Measurements from ENCODE around the gene XPC. TPM values are rescaled to one million over a fixed set of nuclear protein-coding genes. Genes with fewer than 3 reads are reported as not detected.

XPC gene
- total RNA-seq, 1 experiment from 2014 or later: 34.9 TPM

- TF ChIP-seq ZNF281 (CRISPR knock-in tag; IDR thresholded peaks at IDR 0.05) (no peak), E2F5 (CRISPR knock-in tag; IDR thresholded peaks at IDR 0.05) (no peak), ZNF121 (CRISPR knock-in tag; IDR thresholded peaks at IDR 0.05) (no peak), ZSCAN18 (CRISPR knock-in tag; IDR thresholded peaks at IDR 0.05) (no peak), MXD4 (CRISPR knock-in tag; IDR thresholded peaks at IDR 0.05; ENCODE audit: borderline replicate concordance) (no peak), CREB1 (CRISPR knock-in tag; IDR thresholded peaks at IDR 0.05) (no peak), ARID4B (CRISPR knock-in tag; IDR thresholded peaks at IDR 0.05; ENCODE audit: borderline replicate concordance) (no peak), SOX15 (CRISPR knock-in tag; IDR thresholded peaks at IDR 0.05) (no peak), JUN (CRISPR knock-in tag; IDR thresholded peaks at IDR 0.05) (no peak), SP1 (CRISPR knock-in tag; conservative IDR thresholded peaks at IDR 0.05) (no peak), CDX4 (CRISPR knock-in tag; IDR thresholded peaks at IDR 0.05; ENCODE audit: borderline replicate concordance) (no peak)
- ATAC-seq (peak; percentile 13; the same call in 1 of the 2 replicates), DNase-seq (ENCODE audit: low spot score) (no peak)
- Mint-ChIP-seq H3K9me3 (no peaks in the 10 kb centered on the region), H3K27ac (no peak overlapping the region), H3K4me1 (peaks cover 14% of the 10 kb centered on the region), H3K4me3 (no peak overlapping the region), H3K36me3 (peaks cover 23% of the 10 kb centered on the region), H3K27me3 (ENCODE audit: low read depth) (no peaks in the 10 kb centered on the region)
- ChIA-PET POLR2A (no interaction called here), CTCF (interaction anchor here (0.6 to 2.3 kb wide), 6 partner anchors 26 to 495 kb away, joined by 3 to 10 read pairs (median 4); partner anchors contain the start of gene XPC)
Measured at GRCh38 chr3:14152233-14152962, 26.0 kb downstream of the XPC start.

GRCh38 chr3:14151471-14152083 is 26.8 kb downstream of the XPC start:
- H3K4me1 Mint-ChIP-seq: peaks cover 17% of the 10 kb centered on the region
- CTCF ChIA-PET: interaction anchor here (1.8 kb wide), 1 partner anchor 26 kb away, joined by 4 read pairs; no protein-coding TSS in a partner anchor
- H3K27me3 Mint-ChIP-seq (ENCODE audit: low read depth): no peaks in the 10 kb centered on the region
- H3K4me3 Mint-ChIP-seq: no peak overlapping the region
- POLR2A ChIA-PET: no interaction called here
- no peak overlapping the region for H3K27ac Mint-ChIP-seq
- ATAC-seq (no peak), DNase-seq (ENCODE audit: low spot score) (no peak)
- H3K9me3 Mint-ChIP-seq: no peaks in the 10 kb centered on the region
- H3K36me3 Mint-ChIP-seq: peaks cover 22% of the 10 kb centered on the region
- TF ChIP-seq IRF1 (CRISPR knock-in tag; IDR thresholded peaks at IDR 0.05) (no peak), AFF4 (CRISPR knock-in tag; IDR thresholded peaks at IDR 0.05; ENCODE audit: borderline replicate concordance) (no peak), FOXK1 (CRISPR knock-in tag; IDR thresholded peaks at IDR 0.05) (no peak), CREB1 (CRISPR knock-in tag; IDR thresholded peaks at IDR 0.05) (no peak), PRRX2 (CRISPR knock-in tag; IDR thresholded peaks at IDR 0.05) (no peak)

All from WTC11 (cell line).